ENCODE measurements around the gene AADACL2.
"Not testable (repeated sequence)": the region's sequence is repeated elsewhere in the genome, so short reads cannot be mapped to it uniquely, and the experiment has no call there.

The AADACL2 gene

GRCh38 chr3:151765685-151766084 is 32.0 kb downstream of the AADACL2 start:
- no peak for DNase-seq (ENCODE audit: low spot score)

GRCh38 chr3:151766454-151766853 is 32.7 kb downstream of the AADACL2 start:
- no peak for DNase-seq (ENCODE audit: low spot score)

- DNase-seq (ENCODE audit: low spot score): no peak
These were observed 34.7 kb downstream of the AADACL2 start for GRCh38 chr3:151768393-151768930.

DNA sequence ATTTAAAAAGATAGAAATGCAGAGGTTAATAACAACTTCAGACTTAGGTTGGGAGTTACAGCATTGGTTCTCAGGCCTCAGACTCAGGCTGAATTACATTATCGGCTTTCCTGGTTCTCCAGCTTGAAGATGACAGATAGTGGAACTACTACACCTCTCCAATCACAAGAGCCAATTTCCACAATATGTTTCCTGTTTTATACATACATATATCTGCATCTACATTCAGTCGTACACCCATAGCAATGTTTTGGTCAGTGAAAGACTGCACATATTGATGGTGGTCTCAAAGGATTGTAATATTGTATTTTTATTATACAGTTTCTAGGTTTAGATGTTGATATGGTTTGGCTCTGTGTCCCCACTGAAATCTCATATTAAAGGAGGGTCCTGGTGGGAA is 35.4 kb downstream of the AADACL2 start:
- DNase-seq (ENCODE audit: low spot score): no peak

GRCh38 chr3:151770956-151771355 is 37.2 kb downstream of the AADACL2 start:
- DNase-seq (ENCODE audit: low spot score): no peak

GRCh38 chr3:151772825-151773480 is 39.2 kb downstream of the AADACL2 start:
- no peak for DNase-seq (ENCODE audit: low spot score)

- DNase-seq (ENCODE audit: low spot score): no peak
These were observed 40.5 kb downstream of the AADACL2 start for GRCh38 chr3:151774235-151774634.

DNA sequence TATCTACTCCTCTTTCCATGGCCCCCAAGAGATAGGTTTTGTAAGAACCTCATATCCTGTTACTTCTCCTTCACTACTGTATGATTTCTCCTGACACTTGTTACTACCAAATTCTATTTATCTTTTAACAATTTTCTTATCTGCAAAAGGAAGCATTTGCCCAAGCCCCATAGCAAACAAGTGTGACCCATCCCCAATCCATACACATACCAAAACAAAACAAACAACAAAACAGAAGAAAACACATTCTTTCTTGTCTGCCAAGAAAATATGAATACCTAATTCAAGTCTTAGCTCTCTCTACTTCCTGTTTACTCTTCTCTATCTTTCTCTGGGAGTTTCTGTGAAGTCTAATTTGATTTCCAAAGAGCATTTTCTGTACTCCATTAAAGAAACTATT is 41.2 kb downstream of the AADACL2 start:
- no peak for DNase-seq (ENCODE audit: low spot score)

- no peak for DNase-seq (ENCODE audit: low spot score)
These were observed 41.9 kb downstream of the AADACL2 start for GRCh38 chr3:151775314-151776258.

GRCh38 chr3:151776259-151776740 is 42.6 kb downstream of the AADACL2 start:
- DNase-seq (ENCODE audit: low spot score): no peak

DNA sequence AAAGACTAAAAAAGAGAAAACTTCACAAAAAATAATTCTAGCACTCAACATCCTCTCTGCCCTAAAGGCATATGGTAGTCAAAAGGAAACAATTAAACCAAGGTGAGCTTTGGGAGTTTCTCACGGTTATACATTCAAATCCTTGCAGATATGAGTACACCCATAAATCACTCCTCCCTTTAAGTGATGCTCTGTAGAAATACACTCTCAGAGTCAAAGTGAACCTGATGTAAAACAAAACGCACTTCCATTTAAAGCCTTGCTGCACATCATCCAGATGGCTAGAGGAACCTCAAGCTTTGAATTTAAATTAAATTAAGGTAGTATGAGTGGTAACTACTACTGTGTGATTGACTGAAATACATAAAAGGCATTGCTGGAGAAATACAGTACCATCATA is 44.2 kb downstream of the AADACL2 start:
- no peak for DNase-seq (ENCODE audit: low spot score)

DNA sequence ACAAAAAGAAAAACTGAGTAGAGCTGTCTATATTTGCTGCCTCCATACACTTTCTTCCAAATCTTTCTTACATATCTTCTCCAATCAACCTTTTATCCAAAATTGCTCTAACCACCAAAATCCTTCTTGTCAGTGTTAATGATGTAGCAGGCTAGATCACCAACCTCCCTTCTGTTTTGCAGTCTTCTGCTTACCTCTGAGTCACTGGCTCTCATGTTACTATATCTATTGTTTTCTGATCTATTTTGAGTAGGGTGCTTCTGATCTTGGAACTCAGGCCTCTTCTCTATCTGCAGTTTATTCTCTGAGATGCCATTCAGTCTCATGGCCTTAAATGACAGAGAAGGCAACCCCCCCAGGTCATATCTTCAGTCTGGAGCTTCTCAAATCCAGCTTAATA is 53.9 kb downstream of the AADACL2 start:
- no peak for DNase-seq (ENCODE audit: low spot score)

DNA sequence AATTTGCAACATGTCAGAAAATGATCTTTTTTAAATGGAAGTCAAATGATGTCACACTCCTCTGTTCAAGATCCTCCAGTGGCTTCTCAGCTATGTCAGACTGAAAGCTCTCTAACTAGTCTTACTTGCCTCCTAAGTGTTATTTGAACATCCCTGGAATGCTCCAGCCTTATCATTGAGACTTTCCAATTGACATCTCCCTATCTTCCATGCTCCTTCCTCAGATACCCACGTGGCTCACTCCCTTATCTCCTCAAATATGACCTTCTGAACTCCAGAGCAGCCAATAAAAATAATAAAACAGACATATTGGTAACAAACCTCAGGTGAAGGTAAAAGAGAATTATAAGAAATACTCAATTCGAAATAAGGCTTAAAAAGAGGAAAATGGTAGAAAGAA is 54.7 kb downstream of the AADACL2 start:
- DNase-seq (ENCODE audit: low spot score): no peak

GRCh38 chr3:151789853-151790463 is 56.2 kb downstream of the AADACL2 start:
- DNase-seq (ENCODE audit: low spot score): no peak

- not testable (repeated sequence) for DNase-seq (ENCODE audit: low spot score)
These were observed 57.0 kb downstream of the AADACL2 start for GRCh38 chr3:151790763-151791162.

DNA sequence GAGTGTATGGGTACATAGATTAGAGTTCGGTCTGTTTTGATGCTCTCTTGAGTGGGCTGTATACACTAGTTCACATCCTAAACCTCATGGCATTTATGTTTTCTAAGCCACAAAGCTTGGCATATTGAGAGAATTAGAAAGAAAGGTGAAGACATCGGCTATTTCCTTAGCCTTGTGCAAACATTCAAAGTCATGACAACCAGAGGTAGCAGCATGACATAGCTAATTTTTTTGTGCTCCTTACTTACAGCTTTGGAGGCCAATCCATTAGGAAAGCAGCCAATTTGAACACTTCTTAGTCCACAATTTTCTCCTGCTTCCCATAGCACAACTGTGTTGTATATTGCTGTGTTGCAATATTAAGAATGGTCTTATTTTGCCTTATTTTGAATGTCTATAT is 58.7 kb downstream of the AADACL2 start:
- no peak for DNase-seq (ENCODE audit: low spot score)

- DNase-seq (ENCODE audit: low spot score): no peak
These were observed 59.9 kb downstream of the AADACL2 start for GRCh38 chr3:151793636-151794035.

DNA sequence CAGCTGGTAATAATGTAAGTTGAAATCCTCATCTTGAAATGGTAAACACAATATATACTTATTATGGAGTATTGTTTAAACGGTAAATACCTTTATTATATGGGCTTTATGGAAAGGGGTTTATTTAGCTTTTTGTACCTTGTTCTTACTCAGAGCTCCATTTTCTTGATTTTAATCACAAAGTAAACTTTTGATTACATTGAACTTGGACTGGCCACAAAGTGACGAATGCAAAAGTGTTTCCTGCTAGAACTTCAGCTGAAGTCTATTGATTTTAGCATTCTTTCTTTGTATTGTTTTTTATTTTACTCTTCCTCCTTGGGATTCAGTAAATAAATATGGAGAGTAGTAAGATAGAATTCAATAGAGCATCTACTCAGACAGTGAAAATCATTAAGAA is 60.4 kb downstream of the AADACL2 start:
- no peak for DNase-seq (ENCODE audit: low spot score)

DNA sequence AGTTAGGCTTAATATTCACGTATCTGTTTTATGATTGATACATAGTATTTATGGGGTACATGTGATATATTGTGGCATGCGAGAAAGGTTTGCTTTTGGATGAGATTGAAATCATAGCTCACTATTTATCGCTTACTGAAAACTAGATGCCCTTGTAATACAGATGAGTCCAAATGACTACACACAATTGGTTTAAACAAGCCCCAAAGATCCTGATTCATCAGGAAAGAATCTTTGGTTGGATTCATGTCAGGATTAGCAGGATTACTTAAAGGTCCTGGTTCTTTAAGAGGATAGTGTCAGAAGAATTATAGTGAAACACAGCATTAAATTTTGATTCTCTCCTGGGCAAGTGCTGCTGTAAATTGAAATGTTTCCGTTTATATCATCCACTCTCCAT is 61.5 kb downstream of the AADACL2 start:
- DNase-seq (ENCODE audit: low spot score): no peak

DNA sequence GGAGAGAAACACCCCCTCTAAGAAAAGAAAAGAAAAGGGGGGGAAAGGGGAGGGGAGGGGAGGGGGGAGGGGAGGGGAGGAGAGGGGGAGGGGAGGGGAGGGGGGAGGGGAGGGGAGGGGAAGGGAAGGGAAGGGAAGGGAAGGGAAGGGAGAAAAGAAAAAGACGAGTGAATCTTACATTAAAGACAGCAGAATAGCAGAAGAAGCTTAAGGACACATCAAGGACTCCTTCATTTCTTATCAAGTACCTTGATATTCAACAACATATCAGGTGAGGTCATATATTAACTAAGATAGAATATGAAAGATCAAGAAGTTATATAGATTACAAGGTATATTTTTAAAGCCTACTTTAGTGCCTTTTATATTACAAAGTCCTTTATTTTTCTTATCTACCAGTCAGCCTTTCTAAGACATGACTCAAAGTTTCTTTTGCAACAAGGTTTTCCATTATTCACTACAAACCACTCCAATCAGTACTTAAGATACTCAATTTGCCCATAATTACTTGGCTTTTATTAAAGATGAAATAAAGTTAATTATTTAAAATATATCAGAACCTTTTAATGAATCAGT is 62.5 kb downstream of the AADACL2 start:
- DNase-seq (ENCODE audit: low spot score): no peak

- DNase-seq (ENCODE audit: low spot score): no peak
These were observed 64.7 kb downstream of the AADACL2 start for GRCh38 chr3:151798466-151798865.

GRCh38 chr3:151800431-151800830 is 66.7 kb downstream of the AADACL2 start:
- DNase-seq (ENCODE audit: low spot score): no peak
